ENCODE measurements around the gene KLHL15. TPM values are rescaled to one million over a fixed set of nuclear protein-coding genes. Genes with fewer than 3 reads are reported as not detected.
"Not testable (repeated sequence)": the region's sequence is repeated elsewhere in the genome, so short reads cannot be mapped to it uniquely, and the experiment has no call there.

KLHL15 gene
- total RNA-seq, 1 donor from 2014 or later: 3.1 TPM

DNA sequence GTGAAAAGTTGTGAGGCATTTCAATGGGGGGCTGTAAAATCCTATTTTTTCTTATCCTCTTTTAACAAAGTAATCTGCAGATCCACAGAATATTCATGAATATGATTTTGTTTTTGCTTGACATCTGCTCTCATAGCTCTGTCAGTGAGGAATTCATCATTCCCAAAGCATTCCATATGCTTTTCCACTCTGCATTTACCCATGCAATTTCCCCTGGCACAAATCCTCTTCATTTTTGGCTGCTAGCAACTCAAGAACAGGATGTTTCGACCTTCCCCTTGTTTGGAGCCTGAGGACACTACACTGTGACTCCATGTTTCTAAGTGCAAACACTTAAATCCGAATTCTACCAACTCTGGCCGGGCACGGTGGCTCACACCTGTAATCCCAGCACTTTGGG lies 48.5 kb downstream of the KLHL15 start:
- intact Hi-C loops (cut with DNase I): no loop called here
- Histone ChIP-seq H3K4me1 (no peaks in the 10 kb centered on the region), H3K4me3 (no peak overlapping the region)

DNA sequence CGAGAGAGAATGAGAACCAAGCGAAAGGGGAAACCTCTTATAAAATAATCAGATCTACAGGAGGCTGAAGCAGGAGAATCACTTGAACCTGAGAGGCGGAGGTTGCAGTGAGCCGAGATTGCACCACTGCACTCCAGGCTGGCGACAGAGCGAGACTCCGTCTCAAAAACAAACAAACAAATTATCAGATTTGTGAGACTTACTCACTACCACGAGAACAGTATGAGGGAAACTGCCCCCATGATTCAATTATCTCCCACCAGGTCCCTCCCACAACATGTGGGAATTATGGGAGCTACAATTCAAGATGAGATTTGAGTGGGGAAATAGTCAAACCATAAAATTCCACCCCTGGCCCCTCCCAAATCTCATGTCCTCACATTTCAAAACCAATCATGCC lies 61.4 kb downstream of the KLHL15 start:
- H3K4me1 ChIP-seq; H3K27me3 ChIP-seq; H3K27ac ChIP-seq; H3K36me3 ChIP-seq; H3K4me3 ChIP-seq; H3K9me3 ChIP-seq; intact Hi-C loops (cut with DNase I); DNase-seq (ENCODE audit: low spot score in 2 of 2): not testable (repeated sequence)

More for the DNA sequence above, 48.5 kb downstream of the KLHL15 start:
- no peak for DNase-seq (ENCODE audit: low spot score in 2 of 2)
- H3K9me3 ChIP-seq: no peaks in the 10 kb centered on the region
- no peaks in the 10 kb centered on the region for H3K36me3 ChIP-seq
- TF ChIP-seq, protein P1, sequence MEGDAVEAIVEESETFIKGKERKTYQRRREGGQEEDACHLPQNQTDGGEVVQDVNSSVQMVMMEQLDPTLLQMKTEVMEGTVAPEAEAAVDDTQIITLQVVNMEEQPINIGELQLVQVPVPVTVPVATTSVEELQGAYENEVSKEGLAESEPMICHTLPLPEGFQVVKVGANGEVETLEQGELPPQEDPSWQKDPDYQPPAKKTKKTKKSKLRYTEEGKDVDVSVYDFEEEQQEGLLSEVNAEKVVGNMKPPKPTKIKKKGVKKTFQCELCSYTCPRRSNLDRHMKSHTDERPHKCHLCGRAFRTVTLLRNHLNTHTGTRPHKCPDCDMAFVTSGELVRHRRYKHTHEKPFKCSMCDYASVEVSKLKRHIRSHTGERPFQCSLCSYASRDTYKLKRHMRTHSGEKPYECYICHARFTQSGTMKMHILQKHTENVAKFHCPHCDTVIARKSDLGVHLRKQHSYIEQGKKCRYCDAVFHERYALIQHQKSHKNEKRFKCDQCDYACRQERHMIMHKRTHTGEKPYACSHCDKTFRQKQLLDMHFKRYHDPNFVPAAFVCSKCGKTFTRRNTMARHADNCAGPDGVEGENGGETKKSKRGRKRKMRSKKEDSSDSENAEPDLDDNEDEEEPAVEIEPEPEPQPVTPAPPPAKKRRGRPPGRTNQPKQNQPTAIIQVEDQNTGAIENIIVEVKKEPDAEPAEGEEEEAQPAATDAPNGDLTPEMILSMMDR (IDR thresholded peaks at IDR 0.05): no peak
- no peak overlapping the region for H3K27ac ChIP-seq
- H3K27me3 ChIP-seq: no peaks in the 10 kb centered on the region

DNA sequence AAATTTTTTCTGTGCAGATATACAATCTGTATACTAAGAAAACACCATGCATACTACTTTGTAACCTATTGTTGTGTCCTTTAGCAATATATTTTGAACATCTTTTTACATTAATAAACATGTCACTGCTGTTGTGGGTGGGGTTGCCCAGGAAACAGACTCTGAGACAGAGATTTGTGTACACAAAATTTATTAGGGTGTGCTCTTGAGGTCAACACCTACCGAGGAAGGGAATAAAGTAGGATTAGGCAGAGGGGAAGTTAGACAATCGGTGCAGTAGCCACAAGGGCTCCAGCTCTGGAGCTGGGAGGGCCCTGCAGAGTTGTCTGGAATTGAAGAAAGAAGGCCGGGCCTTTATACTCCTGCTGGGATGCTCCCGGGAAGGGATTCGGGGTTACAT lies 62.8 kb downstream of the KLHL15 start:
- TF ChIP-seq, protein P1 (IDR thresholded peaks at IDR 0.05): no peak
- DNase-seq (ENCODE audit: low spot score in 2 of 2): no peak
- Histone ChIP-seq H3K36me3 (no peaks in the 10 kb centered on the region), H3K27ac (no peak overlapping the region), H3K9me3 (no peaks in the 10 kb centered on the region), H3K4me3 (no peak overlapping the region), H3K27me3 (no peaks in the 10 kb centered on the region), H3K4me1 (no peaks in the 10 kb centered on the region)
- intact Hi-C loops (cut with DNase I): no loop called here

DNA sequence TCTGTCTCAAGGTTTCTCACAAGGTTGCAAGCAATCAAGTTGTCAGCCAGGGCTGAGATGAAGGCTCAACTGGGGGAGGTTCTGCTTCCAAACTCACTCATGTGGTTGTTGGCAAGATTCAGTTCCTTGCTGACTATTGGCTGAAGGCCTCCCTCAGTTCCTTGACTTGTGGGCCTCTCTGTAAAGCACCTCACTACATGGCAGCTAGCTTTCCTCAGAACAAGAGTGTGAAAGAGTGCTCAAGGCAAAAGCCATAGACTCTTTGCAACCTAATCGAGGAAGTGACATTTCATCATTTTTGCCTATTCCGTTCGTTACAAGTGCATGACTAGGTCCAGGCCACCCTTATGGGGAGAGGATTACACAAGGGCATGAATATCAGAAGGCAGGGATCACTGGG lies 67.2 kb downstream of the KLHL15 start:
- TF ChIP-seq, protein P1 (IDR thresholded peaks at IDR 0.05): no peak
- Histone ChIP-seq H3K27ac (no peak overlapping the region), H3K27me3 (no peaks in the 10 kb centered on the region), H3K4me1 (no peaks in the 10 kb centered on the region), H3K36me3 (no peaks in the 10 kb centered on the region), H3K9me3 (no peaks in the 10 kb centered on the region), H3K4me3 (no peak overlapping the region)
- DNase-seq (ENCODE audit: low spot score in 2 of 2): no peak
- intact Hi-C loops (cut with DNase I): no loop called here

DNA sequence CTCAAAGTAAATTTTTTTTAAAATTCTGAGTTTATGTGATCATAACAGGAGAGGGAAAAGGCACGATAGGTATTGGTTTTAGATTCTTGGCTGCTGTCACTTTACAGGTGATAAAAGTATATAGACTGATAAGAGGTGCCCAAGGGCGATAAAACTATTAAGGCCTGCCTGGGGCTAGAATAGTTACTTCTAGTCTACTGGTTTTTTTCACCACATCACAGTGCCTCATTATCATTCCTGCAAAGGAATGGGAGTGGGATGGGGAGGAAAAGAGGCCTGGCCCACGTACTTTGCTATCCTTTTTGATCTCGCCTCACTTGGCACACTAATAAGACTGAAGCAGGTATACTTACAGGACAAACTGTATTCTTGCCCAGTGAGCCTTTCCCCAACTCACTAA lies 72.6 kb downstream of the KLHL15 start:
- intact Hi-C loops (cut with DNase I): no loop called here
- H3K4me3 ChIP-seq: no peak overlapping the region
- no peak for DNase-seq (ENCODE audit: low spot score in 2 of 2)
- TF ChIP-seq, protein P1 (IDR thresholded peaks at IDR 0.05): no peak
- H3K27ac ChIP-seq: no peak overlapping the region
- no peaks in the 10 kb centered on the region for H3K9me3 ChIP-seq
- H3K4me1 ChIP-seq: no peaks in the 10 kb centered on the region
- H3K27me3 ChIP-seq: no peaks in the 10 kb centered on the region
- no peaks in the 10 kb centered on the region for H3K36me3 ChIP-seq

DNA sequence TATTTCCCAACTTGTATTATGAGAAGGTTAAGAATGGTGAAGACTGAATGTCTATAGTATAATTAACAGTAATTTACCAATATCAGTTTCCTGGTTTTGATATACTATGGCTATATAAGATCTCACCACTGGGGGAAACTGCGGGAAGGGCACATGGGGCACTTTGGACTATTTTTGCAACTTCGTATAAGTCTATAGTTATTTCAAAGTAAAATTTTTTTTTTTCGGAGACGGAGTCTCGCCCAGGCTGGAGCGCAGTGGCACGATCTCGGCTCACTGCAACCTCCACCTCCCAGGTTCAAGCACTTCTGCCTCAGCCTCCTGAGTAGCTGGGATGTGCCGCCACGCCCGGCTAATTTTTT lies 73.1 kb downstream of the KLHL15 start:
- H3K4me3 ChIP-seq: no peak overlapping the region
- no peaks in the 10 kb centered on the region for H3K4me1 ChIP-seq
- no peaks in the 10 kb centered on the region for H3K36me3 ChIP-seq
- H3K27ac ChIP-seq: no peak overlapping the region
- no peaks in the 10 kb centered on the region for H3K27me3 ChIP-seq
- TF ChIP-seq, protein P1 (IDR thresholded peaks at IDR 0.05): no peak
- DNase-seq (ENCODE audit: low spot score in 2 of 2): no peak
- no peaks in the 10 kb centered on the region for H3K9me3 ChIP-seq
- intact Hi-C loops (cut with DNase I): no loop called here
